Mammary epithelial cell (primary cell): ENCODE measurements around the gene MBNL3.

Experiments
- EZH2 ChIP-seq: IDR thresholded peaks from 2 replicates; pipeline ENCODE4 v1.6.1; 2012; ENCODE audit warnings: low read length, inconsistent platforms, borderline replicate concordance
- TF ChIP-seq, protein P1 (sequence below), 2 donors: IDR thresholded peaks in 1 of 2; conservative IDR thresholded peaks in 1 of 2; 2 replicates each; pipeline ENCODE4 v1.5.1; 2011 to 2012; ENCODE audit warnings: inconsistent platforms in 2 of 2, low read length in 2 of 2, mild to moderate bottlenecking in 2 of 2, control low read depth in 1 of 2, low read depth in 1 of 2; ENCODE audit not compliant: insufficient read depth in 1 of 2; ENCODE audit errors: extremely low read depth in 1 of 2

GRCh38 chrX:132467989-132468388 is 20.8 kb downstream of the MBNL3 start:
- TF ChIP-seq, protein P1, sequence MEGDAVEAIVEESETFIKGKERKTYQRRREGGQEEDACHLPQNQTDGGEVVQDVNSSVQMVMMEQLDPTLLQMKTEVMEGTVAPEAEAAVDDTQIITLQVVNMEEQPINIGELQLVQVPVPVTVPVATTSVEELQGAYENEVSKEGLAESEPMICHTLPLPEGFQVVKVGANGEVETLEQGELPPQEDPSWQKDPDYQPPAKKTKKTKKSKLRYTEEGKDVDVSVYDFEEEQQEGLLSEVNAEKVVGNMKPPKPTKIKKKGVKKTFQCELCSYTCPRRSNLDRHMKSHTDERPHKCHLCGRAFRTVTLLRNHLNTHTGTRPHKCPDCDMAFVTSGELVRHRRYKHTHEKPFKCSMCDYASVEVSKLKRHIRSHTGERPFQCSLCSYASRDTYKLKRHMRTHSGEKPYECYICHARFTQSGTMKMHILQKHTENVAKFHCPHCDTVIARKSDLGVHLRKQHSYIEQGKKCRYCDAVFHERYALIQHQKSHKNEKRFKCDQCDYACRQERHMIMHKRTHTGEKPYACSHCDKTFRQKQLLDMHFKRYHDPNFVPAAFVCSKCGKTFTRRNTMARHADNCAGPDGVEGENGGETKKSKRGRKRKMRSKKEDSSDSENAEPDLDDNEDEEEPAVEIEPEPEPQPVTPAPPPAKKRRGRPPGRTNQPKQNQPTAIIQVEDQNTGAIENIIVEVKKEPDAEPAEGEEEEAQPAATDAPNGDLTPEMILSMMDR (conservative IDR thresholded peaks at IDR 0.05 in 1 of 2, IDR thresholded peaks at IDR 0.05 in 1 of 2; ENCODE audit: extremely low read depth in 1 of 2, insufficient read depth in 1 of 2, low read depth in 1 of 2, low read length in 2 of 2): no peak
- TF ChIP-seq EZH2: no peak
